DOHH2 (cell line): ENCODE measurements around the gene SHE.

Experiments used
- H3F3A ChIP-seq: fragments of 200-600 bp; sonication (generic), shearing (Covaris generic); 2 replicates; pipeline ENCODE4 v1.6.0; 2016; ENCODE audit warnings: antibody characterized with exemption, mild to moderate bottlenecking; ENCODE audit not compliant: control insufficient read depth, insufficient read depth
- H3K27ac ChIP-seq: fragments of 200-600 bp; sonication (generic); 2 replicates; pipeline ENCODE4 v1.5.1; 2014; ENCODE audit warnings: low read depth, mild to moderate bottlenecking, low read length, moderate library complexity
- H3K27me3 ChIP-seq: fragments of 200-600 bp; sonication (generic); 2 replicates; pipeline ENCODE4 v1.6.1; 2014; ENCODE audit warnings: mild to moderate bottlenecking, low read length, mixed read lengths; ENCODE audit not compliant: control insufficient read depth
- H3K36me3 ChIP-seq: fragments of 200-600 bp; sonication (generic); 2 replicates; pipeline ENCODE4 v1.6.1; 2014; ENCODE audit warnings: mild to moderate bottlenecking, low read length, moderate library complexity, mixed read lengths; ENCODE audit not compliant: control insufficient read depth
- H3K4me1 ChIP-seq: fragments of 200-600 bp; sonication (generic); 2 replicates; pipeline ENCODE4 v1.6.1; 2014; ENCODE audit warnings: mild to moderate bottlenecking, low read length, mixed read lengths; ENCODE audit not compliant: control insufficient read depth
- H3K4me2 ChIP-seq: fragments of 200-600 bp; sonication (generic); 2 replicates; pipeline ENCODE4 v1.6.0; 2014; ENCODE audit warnings: mild to moderate bottlenecking, low read length, moderate library complexity
- H3K4me3 ChIP-seq: fragments of 200-600 bp; sonication (generic); 2 replicates; pipeline ENCODE4 v1.5.1; 2014; ENCODE audit warnings: mild to moderate bottlenecking, low read length, mixed read lengths
- H3K79me2 ChIP-seq: fragments of 200-600 bp; sonication (generic); 2 replicates; pipeline ENCODE4 v1.6.1; 2014; ENCODE audit warnings: mild to moderate bottlenecking, low read length, mixed read lengths; ENCODE audit not compliant: control insufficient read depth
- H3K9me2 ChIP-seq: fragments of 200-600 bp; sonication (generic); replicated peaks from 2 replicates; pipeline ENCODE4 v1.6.1; 2014; ENCODE audit warnings: mild to moderate bottlenecking, low read length, mixed read lengths; ENCODE audit not compliant: control insufficient read depth
- H3K9me3 ChIP-seq: fragments of 200-600 bp; sonication (generic); 2 replicates; pipeline ENCODE4 v1.6.1; 2014; ENCODE audit warnings: antibody characterized with exemption, low read length, mixed read lengths; ENCODE audit not compliant: control insufficient read depth, insufficient read depth
- H4K20me1 ChIP-seq: fragments of 200-600 bp; sonication (generic); 2 replicates; pipeline ENCODE4 v1.6.0; 2014; ENCODE audit warnings: low read depth, mild to moderate bottlenecking, antibody characterized with exemption, low read length, moderate library complexity; ENCODE audit not compliant: control insufficient read depth, insufficient read depth
- EZH2phosphoT487 ChIP-seq: fragments of 200-600 bp; sonication (generic); IDR thresholded peaks from 2 replicates; pipeline ENCODE4 v1.6.1; 2017; ENCODE audit warnings: borderline replicate concordance, mild to moderate bottlenecking, antibody characterized with exemption, low read length, moderate library complexity, mixed read lengths
- TF ChIP-seq, protein P1 (sequence below): fragments of 200-600 bp; sonication (generic); IDR thresholded peaks from one replicate; pipeline ENCODE4 v1.5.1; 2014; ENCODE audit warnings: antibody characterized with exemption, mild to moderate bottlenecking, low read depth, low read length; ENCODE audit not compliant: poor library complexity, severe bottlenecking

SHE gene

DNA sequence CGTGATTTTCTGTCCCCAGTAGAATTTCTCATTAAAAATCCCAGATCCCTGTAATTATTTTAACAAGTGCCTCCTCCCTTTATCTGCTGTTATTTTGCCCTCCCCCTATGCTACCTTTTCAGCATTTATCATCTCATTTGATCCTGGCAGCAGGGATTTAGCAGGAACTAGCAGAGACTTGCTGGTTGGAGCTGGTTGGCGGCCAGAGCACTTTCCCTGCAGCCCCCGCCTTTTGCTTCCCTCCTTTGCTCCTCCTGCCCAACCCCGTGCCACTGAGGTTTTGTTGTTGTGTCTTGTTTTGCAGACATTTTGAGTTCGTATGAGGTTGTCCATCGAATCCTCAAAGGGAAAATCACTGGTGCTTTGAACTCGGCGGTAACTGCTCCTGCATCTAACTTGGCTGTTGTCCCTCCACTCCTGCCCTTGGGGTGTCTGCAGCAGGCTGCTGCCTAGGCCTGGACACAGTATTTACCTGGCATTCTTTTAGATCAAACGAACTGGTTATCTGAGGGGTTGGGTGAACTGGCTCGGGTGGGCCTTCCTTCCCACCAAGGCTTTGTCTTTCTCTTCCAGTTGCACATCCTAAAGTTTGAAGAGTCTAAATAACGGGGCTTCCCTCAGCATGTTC is 45.0 kb upstream of the SHE start:
- no peak overlapping the region for H3K4me3 ChIP-seq
- H3K4me1 ChIP-seq: no peaks in the 10 kb centered on the region

DNA sequence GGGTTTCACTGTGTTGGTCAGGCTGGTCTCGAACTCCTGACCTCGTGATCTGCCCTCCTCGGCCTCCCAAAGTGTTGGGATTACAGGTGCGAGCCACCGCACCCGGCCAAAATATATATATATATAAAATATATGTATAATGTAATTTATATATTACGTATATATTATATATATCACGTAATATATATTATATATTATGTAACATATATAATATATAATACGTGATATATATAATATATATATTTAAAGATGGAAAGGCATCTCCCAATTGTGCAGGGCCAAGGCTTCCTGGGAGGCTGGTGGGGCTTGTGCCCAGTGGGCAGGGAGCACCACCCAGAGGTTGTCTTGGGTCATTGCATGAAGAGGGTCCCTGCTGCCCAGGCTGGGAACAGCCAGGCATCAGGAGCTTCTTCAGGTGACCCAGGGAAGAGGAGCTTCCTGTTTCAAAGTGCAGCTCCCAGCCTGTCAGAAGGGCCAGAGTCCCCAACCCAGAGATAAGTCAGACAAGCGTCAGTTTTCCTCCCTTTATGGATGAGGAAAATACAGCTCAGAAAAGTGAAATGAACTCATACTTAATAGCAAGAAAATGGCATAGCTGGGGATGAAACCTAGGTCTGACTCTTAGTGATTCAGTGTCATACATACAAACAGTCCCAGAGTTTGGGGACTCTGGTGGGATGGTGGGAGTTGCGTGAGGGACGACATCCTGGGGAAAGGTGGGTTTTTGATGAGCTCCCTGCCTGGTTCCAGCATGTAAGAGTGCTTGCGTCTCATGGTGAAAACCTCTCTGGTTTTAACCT is 44.3 kb upstream of the SHE start:
- Histone ChIP-seq H3K79me2 (no peaks in the 10 kb centered on the region), H3F3A (peaks cover 17% of the 10 kb centered on the region; the same call in 1 of the 2 replicates), H3K27me3 (0 out of 2 replicates have a peak, but pooled peaks cover 8% of the 10 kb centered on the region), H3K9me2 (no peaks in the 10 kb centered on the region), H3K9me3 (no peaks in the 10 kb centered on the region), H3K4me1 (no peaks in the 10 kb centered on the region), H3K4me3 (no peak overlapping the region), H3K27ac (no peak overlapping the region), H3K36me3 (peaks cover 36% of the 10 kb centered on the region), H3K4me2 (no peak overlapping the region), H4K20me1 (peaks cover 4% of the 10 kb centered on the region; the same call in 1 of the 2 replicates)
- no peak for TF ChIP-seq EZH2phosphoT487
- TF ChIP-seq, protein P1, sequence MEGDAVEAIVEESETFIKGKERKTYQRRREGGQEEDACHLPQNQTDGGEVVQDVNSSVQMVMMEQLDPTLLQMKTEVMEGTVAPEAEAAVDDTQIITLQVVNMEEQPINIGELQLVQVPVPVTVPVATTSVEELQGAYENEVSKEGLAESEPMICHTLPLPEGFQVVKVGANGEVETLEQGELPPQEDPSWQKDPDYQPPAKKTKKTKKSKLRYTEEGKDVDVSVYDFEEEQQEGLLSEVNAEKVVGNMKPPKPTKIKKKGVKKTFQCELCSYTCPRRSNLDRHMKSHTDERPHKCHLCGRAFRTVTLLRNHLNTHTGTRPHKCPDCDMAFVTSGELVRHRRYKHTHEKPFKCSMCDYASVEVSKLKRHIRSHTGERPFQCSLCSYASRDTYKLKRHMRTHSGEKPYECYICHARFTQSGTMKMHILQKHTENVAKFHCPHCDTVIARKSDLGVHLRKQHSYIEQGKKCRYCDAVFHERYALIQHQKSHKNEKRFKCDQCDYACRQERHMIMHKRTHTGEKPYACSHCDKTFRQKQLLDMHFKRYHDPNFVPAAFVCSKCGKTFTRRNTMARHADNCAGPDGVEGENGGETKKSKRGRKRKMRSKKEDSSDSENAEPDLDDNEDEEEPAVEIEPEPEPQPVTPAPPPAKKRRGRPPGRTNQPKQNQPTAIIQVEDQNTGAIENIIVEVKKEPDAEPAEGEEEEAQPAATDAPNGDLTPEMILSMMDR: peak; percentile 74

More for the DNA sequence above, 45.0 kb upstream of the SHE start:
- Histone ChIP-seq H3F3A (peaks cover 17% of the 10 kb centered on the region; the same call in 1 of the 2 replicates), H3K27ac (no peak overlapping the region), H4K20me1 (peaks cover 5% of the 10 kb centered on the region; the same call in 1 of the 2 replicates), H3K27me3 (0 out of 2 replicates have a peak, but pooled peaks cover 4% of the 10 kb centered on the region), H3K9me2 (no peaks in the 10 kb centered on the region), H3K79me2 (no peaks in the 10 kb centered on the region), H3K4me2 (no peak overlapping the region), H3K36me3 (peaks cover 44% of the 10 kb centered on the region), H3K9me3 (no peaks in the 10 kb centered on the region)
- no peak for TF ChIP-seq EZH2phosphoT487

DNA sequence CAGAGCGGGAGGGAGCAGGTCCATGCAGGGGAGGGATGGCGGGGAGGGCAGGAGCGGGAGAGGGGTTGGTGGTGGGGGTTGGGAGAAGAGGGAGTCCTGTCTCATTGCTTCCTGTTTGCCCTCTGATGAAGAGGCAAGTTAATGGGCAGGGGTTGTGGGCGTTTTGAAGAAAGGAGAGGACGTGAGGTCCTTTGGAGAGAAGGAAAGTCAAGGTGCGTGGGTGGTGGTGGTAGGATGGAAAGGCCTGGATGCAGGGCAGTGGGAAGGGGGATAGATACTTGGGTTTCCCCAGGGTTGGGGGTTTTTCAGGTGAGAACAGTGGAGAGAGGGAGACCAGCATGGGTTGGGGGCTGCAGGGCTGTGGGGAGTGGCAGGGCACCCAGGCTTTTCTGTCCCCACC is 39.0 kb upstream of the SHE start:
- Histone ChIP-seq H3K4me1 (no peaks in the 10 kb centered on the region), H3K9me3 (no peaks in the 10 kb centered on the region), H3K36me3 (no peaks in the 10 kb centered on the region), H3K4me3 (no peak overlapping the region), H3K4me2 (no peak overlapping the region), H3K27me3 (peaks cover 15% of the 10 kb centered on the region; the same call in 1 of the 2 replicates), H3K79me2 (no peaks in the 10 kb centered on the region), H3K9me2 (no peaks in the 10 kb centered on the region), H3F3A (no peaks in the 10 kb centered on the region), H4K20me1 (no peaks in the 10 kb centered on the region), H3K27ac (no peak overlapping the region)
- no peak for TF ChIP-seq EZH2phosphoT487
- TF ChIP-seq, protein P1: no peak
